Activated gamma-delta T cell treated with Interleukin-2 at 50 U/mL for 16 hours (primary cell): ENCODE data around the gene IRX4.

Experiments
- DNase-seq: peaks from one replicate; pipeline ENCODE4 v3.0.0-alpha.2; 2020

The IRX4 gene

DNA sequence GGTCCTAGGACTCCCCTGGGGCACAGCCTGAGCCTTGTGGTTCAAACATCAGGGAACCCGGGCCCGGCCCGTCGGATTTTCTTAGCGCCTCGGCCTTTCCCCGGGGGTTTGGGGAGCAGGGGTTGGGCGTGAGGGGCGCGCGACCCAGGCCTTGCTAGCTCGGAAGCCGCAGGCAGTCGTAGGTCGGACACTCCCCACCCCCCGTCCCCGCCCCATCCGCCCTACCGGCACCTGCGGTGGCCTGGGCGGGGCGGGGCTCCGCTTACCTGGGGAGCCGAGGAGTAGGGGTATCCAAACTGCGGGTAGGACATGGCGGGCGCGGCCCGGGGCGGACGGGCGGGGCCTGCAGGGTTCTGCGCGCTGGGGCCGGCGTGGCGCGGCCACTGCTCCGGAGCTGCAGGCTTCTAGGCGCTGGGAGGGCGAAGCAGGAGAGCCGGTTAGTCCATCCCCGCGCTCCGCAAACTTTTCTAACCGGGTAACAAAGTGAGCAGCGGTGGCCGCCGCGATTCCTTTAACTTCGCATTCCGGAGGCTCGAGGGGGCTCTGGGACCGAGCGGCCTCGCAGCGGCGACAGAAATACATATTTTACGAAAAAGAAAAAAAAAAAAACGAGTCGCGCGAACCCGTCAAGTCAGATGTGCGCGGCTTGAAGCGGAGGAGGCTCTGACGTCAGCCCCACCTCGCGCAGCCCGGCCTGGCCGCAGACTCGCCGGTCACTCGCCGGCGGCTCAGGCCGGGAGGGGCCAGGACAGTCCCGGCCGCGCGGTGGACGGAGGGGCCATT, at the start of gene IRX4:
Gene IRX4, minus strand, starts transcription at position 589 of the 783 bp plus-strand sequence. Its CDS starts 278 bp downstream, at position 311.
- no peak for DNase-seq

DNA sequence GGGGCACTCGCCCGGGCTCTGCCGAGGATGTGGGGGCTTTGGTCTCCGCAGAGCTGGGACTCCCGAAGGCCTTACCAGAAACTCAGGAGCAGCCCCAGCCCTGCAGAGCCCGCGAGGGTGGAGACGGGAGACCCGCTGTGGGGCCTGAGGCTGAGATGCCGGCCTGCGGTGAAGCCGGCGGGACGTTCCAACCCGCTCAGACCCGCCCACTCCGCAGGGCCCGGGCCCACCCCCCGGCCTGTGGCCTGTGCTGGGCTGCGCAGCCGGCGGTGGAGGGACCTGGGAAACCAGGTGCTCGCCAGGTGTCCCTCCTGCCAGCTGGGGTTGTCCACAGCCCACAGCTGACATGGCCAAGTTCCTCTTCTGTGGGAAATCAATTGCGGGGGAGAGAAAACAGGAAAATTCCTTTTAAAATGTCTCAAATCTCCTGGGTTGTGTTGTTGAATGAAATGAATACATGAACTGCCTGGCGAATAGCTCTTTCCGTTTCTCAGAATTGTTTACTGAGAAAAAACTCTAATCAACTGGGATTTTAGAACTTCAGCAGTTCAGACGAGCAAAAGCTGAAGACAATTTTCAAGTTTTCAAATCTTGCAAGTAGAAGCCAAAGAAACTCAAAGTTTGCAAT, 49.0 kb upstream of the IRX4 start:
- DNase-seq, result no peak

DNA sequence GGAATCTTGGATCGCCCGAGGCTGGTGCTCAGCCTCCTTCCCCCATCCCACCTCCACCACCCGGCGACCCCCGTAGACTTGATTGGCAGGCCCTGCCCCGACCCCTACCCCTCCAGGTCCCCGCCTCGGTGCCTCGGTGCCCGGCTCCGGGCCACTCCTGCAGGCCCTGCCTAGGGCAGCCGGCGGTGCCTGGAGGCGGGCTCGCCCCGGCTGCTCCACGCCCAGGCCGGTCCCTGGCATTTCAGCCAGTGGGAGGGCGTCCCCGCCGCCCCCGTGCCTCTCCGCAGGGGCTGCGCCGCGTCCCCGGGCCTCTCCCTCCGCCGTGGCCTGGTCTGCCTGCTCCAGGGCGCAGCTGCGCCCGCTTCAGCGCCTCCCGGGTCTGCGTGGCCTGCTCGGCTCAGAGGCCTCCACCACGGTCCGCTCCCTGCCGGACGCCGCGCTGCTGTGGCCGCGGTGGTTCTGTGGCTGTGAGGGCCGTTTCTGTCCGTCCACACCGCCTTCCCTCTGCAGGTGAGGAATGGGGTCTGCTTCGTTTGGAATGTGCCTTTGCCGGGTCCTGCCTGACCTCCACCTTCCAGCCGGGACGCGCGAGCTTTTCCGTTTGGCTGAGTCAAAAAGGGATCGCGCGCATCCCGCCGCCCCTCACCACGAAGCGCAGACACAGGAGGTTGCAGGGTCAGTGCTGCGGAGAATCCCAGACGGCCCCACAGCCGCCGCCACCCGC, 48.3 kb upstream of the IRX4 start:
- DNase-seq, result no peak

DNA sequence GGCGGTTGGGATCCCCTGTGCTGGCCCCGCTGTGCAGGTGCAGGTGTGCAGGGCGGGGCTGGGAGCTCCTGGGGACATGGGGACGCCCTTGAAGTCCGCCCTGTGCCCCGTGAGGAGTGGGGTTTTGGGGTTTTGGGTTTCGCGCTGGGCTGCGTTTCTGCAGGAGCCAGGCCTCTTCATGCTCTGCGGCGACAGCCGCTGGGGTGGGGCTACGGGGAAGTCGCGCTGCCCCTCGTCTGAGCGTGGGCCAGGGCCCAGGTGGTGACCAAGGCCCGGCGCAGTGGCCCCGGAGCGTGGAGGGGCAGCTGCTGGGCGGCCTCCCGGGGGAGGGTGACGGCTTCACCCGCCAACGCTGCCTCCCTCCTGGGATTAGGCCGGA, 47.8 kb upstream of the IRX4 start:
- DNase-seq, result no peak

DNA sequence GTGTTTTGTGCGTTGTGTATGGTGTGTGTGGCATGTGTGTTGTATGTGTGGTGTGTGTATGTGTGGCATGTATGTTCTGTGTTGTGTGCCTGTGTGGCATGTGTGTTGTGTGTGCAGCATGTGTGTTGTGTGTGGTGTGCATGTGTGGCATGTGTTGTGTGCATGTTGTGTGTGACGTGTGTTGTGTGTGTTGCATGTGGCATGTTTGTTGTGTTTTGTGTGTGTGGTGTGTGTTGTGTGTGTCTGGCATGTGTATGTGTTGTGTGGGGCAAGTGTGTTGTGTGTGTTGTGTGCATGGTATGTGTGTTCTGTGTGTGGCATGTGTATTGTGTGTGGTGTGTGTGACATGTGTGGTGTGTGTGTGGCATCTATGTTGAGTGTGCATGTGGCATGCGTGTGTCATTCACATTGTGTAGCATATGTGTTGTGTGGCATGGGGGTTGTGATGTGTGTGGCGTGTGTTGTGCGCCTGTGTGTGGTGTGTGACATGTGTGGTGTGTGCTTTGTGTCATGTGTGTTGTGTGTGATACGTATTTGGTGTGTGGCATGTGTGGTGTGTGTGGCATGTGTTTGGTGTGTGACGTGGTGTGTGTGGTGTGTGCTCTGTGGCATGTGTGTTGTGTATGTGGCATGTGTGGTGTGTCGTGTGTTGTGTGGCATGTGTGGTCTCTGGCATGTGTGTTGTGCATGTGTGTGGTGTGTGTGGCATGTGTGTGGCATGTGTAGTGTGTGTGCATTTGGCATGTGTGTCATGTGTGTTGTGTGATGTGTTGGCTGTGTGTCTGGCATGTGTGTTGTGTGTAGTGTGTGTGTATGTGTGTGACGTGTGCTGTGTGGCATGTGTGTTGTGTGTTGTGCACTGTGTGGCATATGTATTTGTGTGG, 46.6 kb upstream of the IRX4 start:
- no peak for DNase-seq

DNA sequence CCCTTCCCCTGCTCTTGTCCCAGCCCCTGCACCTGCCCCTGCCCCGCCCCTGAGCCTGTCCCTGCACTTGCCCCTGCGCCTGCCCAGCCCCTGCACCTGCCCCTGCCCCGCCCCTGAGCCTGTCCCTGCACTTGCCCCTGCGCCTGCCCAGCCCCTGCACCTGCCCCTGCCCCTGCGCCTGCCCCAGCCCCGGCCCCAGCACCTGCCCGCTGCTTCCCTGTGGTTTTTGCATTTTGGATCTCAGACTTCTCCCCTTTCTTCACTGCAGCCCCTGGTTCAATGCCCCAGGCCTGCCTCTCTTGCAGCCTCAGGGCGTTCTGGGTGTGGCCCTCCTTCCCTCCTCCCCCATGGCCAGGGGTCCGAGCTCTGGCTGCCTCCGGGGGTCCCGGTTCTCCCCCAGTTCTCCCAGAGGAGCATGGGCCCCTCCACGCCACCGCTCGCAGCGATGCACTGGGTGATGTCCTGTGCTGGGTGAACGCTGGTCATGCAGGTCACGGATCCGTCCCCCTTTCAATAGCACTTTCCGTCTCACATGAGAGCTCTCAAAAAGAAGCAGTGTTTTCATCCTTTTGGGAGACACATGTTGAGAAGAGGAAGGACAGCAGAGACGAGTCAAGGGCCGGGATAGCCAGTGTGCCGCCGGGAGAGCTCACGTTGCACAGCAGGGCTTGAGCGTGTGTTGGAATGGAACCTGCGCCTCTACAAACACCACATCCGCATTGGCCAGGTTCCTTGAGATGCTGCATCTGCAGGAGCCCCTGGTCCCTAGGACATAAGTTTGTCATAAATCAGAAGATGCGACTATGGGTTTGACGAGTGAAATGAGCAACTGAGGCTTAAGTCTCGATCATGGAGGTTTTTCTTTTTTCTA, 44.0 kb upstream of the IRX4 start:
- DNase-seq, result no peak

DNA sequence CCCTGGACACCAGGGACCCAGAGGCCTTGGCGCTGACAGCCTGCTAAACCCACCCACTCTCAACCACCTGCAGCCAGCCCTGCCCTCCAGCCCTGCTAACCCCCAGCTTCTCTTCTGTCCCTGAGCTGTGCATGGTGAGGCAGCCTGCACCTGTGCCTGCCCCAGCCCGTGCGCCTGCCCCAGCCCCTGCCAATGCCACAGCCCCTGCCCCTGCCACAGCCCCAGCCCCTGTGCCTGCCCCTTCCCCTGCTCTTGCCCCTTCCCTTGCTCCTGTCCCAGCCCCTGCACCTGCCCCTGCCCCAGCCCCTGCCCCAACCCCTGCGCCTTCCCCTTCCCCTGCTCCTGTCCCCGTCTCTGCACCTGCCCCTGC, 43.3 kb upstream of the IRX4 start:
- DNase-seq, result no peak

DNA sequence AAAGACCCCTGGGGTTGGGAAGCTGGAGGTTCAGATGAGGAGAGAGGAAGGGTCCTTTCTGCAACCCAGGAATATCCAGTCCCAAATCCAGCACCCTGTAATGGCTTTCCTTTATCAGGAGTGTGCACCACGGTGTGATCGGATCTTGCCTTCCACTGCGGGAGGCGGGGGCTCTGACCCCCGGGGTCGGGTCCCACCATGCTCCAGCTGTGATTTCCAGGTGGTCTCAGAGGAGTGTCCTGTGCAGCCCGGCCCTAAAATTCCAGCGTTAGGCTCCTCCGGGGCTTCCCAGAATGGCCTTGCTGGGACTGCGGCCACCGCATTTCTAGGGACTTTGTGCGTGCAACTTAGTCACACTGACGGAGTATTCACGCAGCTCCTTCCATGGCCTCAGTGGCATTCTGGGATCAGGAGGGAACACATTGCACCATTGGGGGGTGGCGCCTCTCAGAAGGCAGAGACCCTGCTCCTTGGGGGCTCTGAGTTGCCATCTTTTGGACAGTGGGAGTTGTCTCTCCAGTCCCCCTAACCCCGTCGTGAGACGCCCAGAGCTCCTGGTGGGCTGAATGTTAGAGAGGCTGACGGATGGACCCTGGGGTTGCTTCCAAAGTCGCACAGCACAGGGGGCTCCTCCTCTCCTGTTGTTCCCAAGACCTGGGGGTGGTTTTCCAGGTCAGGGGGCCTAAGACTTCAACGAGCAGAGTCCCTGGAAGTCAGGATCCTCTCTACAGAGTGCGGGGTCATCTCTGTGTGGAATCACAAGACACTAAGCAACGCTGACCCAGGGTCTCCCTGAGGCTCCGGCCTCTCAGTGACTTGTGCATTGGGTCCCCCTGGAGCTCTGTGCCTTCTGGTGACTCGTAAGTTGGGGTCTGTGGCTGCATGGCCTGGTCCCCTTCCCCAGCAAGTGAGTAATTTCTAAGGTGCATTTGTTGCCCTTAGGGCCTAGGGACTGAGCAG, 42.7 kb upstream of the IRX4 start:
- DNase-seq, result no peak

DNA sequence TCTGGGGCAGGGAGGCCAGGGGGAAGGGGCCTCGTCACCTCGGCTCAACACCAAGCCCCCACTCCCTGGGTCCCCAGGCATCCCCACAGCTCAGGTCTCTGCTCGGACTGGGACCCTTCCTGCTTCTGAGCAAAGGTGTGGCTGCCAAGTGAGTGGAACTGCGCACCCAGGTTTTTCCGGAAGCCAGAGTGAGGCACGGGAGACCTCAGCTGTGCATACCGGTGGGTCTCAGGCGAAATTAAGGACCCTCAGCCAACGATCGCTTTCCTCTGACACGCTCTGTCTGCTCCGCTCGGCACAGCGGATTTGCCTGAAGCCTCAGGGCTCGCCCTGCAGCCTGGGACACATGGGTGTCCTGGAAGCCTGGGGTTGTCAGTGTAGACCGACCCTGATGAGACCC, 41.0 kb upstream of the IRX4 start:
- no peak for DNase-seq

DNA sequence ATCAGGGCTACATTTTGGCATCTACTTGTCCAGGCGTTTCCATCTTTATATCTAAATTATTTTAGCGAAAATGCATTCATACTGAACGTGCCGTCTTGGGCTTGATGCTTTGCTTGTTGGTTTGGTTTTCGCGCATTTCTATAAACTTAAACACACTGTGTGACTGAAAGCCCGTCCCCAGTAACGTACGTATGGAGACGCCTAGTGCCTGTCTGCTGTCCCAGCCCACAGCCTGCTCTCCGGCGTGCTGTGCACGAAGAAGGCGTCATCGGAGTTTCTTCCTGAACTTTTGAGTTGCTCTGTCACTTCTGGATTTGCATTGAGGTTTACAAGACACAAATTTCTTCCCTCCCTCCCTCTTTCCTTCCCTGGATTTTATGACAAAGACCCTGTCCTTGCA, 40.6 kb upstream of the IRX4 start:
- no peak for DNase-seq

DNA sequence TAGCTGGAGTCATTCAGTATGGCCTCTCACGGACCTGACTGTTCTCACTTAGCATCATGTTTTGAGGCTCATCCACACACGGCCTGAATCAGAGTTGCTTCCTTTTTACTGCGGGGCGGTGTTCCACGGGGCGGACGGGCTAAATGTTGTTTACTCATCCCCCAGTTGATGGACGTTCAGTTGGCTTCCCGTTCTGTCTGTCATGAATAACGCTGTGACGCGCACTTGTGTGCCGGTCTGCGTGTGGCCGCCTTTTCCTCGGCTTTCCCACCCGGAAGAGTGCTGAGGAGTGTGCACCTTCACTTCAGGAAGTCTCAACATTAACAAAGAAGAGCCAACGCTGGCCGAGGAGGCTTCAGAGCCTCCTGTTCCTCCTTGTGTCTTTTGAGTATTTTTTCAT, 39.0 kb upstream of the IRX4 start:
- DNase-seq, result no peak

DNA sequence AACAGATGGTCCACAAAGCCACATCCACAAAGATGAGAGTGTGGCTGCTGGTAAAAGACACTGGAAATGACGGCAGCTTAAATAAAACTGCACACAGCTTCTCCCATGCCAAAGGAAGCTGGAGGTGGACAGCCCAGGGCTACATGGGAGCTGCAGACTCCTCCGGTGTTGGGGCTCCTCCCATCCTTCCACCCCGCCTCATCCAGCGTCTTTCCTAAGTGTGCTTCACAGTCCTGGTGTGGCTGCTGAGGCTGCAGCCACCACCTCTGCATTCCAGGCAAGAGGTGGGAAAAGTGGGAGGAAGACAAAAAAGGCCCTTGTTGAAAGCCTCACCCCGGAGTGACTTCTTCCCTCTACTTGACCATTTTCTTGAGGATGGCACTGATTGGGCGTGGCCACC, 37.0 kb upstream of the IRX4 start:
- DNase-seq, result no peak

DNA sequence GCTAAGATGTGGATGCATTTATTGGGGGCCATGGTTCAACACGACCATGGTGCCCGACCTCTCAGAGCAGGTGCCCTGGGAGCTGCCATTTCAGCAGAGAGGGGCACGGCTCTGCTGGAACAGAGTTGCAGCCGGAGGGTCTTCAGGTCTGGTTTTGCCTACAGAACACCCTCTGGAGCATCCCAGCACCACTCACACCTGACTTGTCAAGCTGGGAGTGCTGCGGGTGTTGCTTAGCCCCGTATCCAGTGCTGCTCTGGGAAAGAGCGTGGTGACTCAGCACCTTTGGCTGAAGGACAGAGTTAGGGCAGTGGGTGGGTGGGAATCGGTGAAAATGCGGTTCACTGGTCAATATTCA, 36.5 kb upstream of the IRX4 start:
- no peak for DNase-seq

DNA sequence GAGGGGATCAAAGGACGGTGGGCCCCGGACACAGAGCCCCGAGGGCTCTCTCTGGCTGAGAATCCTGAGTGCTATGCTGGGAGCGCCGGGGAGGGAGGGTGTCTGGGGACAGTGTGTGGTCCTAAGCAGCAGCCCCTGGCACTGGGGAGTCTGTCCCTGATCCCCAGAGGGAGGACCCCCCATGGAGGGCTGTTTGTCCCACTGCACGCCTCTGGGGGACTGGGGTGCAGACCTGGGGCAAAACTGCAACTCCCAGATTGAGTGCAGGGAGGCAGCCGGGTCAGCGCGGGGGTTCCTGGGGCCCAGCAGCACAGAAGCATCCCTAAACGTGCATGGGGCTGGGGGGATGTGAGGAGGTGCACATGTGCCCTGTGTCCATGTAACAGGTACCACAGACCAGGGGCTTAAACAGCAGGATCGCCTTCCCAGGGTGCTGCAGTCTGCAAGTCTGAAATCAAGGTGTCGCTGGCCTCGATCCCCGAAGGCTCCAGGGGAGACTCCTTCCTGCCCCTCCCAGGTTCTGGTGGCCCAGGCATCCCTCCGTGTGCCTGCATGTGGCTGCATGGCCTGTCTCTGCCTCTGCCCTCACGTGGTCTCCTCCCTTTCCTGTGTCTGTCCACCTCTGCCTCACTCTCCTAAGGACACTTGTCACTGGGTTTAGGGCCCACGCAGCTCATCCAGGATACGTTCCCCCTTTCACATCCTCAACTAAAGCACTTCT, 35.9 kb upstream of the IRX4 start:
- no peak for DNase-seq

DNA sequence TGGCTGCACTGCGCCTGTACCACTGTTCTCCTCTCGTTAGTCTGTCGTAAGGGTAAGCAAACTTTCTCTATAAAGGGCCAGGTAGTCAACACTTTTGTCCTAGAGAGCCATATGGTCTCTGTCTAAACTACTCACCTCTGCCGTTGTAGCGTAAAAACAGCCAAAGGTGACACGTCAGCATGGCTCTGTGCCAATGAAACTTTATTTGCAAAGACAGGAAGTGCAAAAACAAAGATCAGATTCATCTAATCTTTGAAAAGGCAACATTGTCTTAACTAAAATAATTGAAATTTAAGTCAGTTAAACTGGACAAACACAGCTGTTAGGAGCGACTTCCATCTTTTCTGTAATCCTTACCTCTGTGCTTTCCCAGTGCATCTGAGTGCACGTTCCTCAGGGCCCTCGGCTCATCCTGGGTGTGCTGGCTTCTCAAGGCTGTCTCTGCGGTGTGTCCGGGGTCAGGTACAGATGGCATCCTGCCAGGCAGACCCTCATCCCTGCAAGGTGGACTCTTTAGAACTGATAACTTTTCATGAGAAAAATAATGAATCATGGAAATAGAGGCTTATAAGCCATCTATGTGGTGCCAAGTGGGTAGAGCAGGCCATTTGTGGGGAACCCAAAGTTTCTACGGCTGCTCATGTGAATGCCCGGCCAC, 35.2 kb upstream of the IRX4 start:
- DNase-seq, result no peak

DNA sequence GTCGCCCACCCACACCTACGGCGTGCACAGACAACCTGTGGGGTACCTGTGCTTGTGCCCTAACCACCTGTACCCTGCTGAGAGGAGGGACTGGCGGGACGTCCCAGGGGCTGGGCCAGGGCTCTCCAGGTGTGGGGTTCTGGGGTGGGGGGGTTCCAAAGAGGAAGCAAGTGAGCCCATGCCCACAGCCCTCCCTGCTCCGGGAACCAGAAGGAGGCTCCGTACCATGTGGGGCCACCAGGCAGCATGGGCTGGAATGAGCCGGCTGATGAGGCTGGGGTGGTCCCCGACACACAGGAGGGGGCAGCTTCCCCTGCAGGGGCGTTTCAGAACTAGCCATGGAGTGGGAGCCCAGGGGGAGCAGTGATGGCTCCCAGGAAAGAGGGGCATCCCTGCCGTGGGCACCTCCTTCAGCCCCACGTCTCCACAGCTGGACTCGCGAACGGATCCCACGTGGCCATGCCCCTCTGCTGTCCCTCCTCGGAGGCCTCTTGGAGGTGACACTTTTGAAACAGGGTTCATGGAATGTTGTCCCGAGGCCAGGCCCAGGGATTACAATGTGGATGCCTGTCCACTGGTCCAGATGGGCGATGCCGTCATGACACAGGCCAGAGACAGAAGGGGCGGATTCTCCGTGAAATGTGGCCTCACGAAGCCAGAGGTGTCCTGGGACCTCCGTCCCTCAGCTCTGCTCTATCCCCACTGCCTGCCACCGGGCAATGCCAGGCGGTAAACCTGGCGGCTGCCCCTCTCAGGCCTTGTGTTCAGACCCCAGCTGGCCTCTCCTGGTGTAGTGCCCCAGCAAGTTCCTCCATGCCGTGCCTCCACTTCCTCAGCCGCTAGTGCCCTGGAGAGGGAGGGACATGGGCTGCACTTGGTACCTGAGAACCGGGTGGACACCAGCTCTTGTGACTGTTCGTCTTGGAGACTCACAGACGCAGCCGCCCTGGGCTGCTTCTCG, 33.6 kb upstream of the IRX4 start:
- DNase-seq, result no peak

DNA sequence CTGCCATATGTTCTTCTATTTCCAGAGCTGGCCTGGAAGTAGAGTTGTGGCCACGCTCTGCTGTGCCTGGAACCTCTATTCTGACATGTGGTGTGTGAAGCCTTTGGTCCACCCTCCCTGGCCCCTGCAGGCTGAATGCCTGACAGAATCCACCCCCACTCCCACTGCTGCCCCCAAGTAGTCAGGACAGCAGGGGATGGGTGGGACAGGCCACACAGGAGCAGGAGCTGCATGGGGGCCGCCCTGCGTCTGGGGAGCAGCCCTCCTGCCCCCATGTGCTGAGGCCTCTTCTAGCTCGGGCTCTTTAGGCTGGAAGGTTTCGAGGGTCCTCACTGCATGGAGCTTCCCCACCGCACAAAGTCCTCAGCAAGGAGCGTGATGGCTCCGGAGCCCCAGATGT, 32.6 kb upstream of the IRX4 start:
- DNase-seq, result no peak

DNA sequence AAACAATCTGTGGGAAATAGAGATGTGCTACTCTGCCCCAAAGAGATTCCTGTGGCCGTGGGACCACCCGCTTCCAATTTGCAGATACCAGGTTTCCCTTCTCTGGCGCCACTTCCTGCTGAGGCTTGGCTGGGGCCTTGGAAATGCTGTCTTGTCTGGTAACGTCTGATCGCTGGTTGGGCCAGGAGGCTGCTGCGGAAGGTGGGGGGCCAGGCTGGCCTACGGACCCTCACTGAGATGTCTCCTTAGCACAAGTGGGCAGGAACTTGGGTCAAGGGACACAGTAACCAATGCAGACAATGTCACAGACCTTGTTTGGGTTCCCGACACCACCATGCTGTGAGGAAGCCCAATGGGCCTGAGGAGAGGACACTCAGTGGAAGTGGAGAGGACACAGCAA, 31.7 kb upstream of the IRX4 start:
- no peak for DNase-seq

DNA sequence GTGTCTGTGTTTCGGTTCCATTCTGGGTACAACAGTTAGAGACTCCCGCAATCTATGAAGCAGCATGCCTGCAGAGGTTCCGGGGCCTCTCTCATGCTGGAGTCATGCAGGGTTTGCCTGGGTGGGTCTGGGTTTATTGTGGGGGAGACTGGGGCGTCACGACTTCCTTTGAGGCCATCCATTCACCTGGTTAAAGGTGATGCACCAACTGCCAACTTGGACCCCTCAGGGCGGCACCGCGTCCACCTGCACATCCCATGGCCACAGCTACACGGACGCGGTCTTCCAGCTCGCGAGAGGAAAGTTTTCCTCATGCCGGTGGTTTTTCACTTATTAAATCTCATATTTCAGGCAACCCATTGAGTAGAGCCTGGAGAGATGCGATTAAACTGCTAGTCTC, 30.9 kb upstream of the IRX4 start:
- DNase-seq, result no peak
